Endothelial cell of umbilical vein (primary cell): ENCODE measurements around the gene ASAP2. TPM values are rescaled to one million over a fixed set of nuclear protein-coding genes. Genes with fewer than 3 reads are reported as not detected.

Experiments used
- BruUV-seq: library from RNA; stranded (reverse); fragments of 400-500 nt; replicated peaks from 2 replicates; lab custom pipeline; 2021; lab: Mats Ljungman, UMichigan
- CTCF ChIA-PET: fragments of 300-600, 350-600 bp; sonication (Branson Sonifier 250); formaldehyde crosslinking; loops from one replicate; lab custom pipeline; 2021; ENCODE audit warnings: antibody characterized with exemption, inconsistent platforms; lab: Charles Lee
- POLR2A ChIA-PET: fragments of 300-600, 350-600 bp; sonication (Branson Sonifier 250); formaldehyde crosslinking; loops from one replicate; lab custom pipeline; 2021; ENCODE audit warnings: antibody characterized with exemption, inconsistent platforms; lab: Charles Lee
- DNase-seq: peaks from one replicate; pipeline ENCODE4 v3.0.0-alpha.2; 2011; ENCODE audit warnings: low read depth, low spot score
- FAIRE-seq: peaks from 2 replicates; lab custom pipeline; 2011; peaks lifted over from hg19 to GRCh38; lab: Jason Lieb, UNC
- H2AFZ ChIP-seq: 2 replicates; pipeline ENCODE4 v1.6.0; 2012; ENCODE audit warnings: low read depth, low read length, control low read depth, inconsistent platforms
- H3K27ac ChIP-seq: 2 replicates; pipeline ENCODE4 v1.5.1; 2011; ENCODE audit warnings: low read depth, mild to moderate bottlenecking, control low read depth, low read length, moderate library complexity; ENCODE audit not compliant: insufficient read depth
- H3K27me3 ChIP-seq, 2 experiments: 2 replicates each; pipeline versions ENCODE4 v1.6.0 to v1.6.1; 2011; ENCODE audit warnings: low read length in 2 of 2, mixed read lengths in 1 of 2; ENCODE audit not compliant: control insufficient read depth in 2 of 2, insufficient read depth in 2 of 2
- H3K36me3 ChIP-seq, 2 experiments: 2 replicates in 1 of 2; 3 replicates in 1 of 2; pipeline ENCODE4 v1.5.1; 2011; ENCODE audit warnings: low read length in 2 of 2, mild to moderate bottlenecking in 1 of 2, moderate library complexity in 1 of 2; ENCODE audit not compliant: control insufficient read depth in 2 of 2, insufficient read depth in 2 of 2; ENCODE audit errors: extremely low read depth in 1 of 2
- H3K4me1 ChIP-seq: 3 replicates; pipeline ENCODE4 v1.5.1; 2011; ENCODE audit warnings: mild to moderate bottlenecking, low read length; ENCODE audit not compliant: control insufficient read depth, insufficient read depth; ENCODE audit errors: extremely low read depth
- H3K4me2 ChIP-seq: 2 replicates; pipeline ENCODE4 v1.6.1; 2011; ENCODE audit warnings: low read length, control low read depth, mixed read lengths; ENCODE audit not compliant: insufficient read depth
- H3K4me3 ChIP-seq, 3 experiments: fragments of 200-600 bp in 1 of 3; sonication (generic), shearing (Covaris generic) in 1 of 3; replicated peaks in 1 of 3; 2 replicates each; pipeline ENCODE4 v1.5.1; 2011 to 2016; ENCODE audit warnings: control low read depth in 3 of 3, low read length in 3 of 3, mild to moderate bottlenecking in 2 of 3, inconsistent platforms in 1 of 3, low read depth in 1 of 3, moderate library complexity in 1 of 3; ENCODE audit not compliant: insufficient read depth in 1 of 3
- H3K79me2 ChIP-seq: 2 replicates; pipeline ENCODE4 v1.6.0; 2012; ENCODE audit warnings: low read length, inconsistent platforms; ENCODE audit not compliant: control insufficient read depth, insufficient read depth
- H3K9ac ChIP-seq: replicated peaks from 2 replicates; pipeline ENCODE3; 2011; ENCODE audit warnings: low read length, control low read depth; ENCODE audit not compliant: insufficient read depth; ENCODE audit errors: extremely low read depth
- H3K9me1 ChIP-seq: replicated peaks from 3 replicates; pipeline ENCODE4 v1.6.0; 2011; ENCODE audit warnings: mild to moderate bottlenecking, low read length; ENCODE audit not compliant: control insufficient read depth, insufficient read depth; ENCODE audit errors: extremely low read depth
- H3K9me3 ChIP-seq: replicated peaks from 2 replicates; pipeline ENCODE4 v1.5.1; 2012; ENCODE audit warnings: low read length, inconsistent platforms; ENCODE audit not compliant: control insufficient read depth, insufficient read depth
- H4K20me1 ChIP-seq: replicated peaks from 2 replicates; pipeline ENCODE3; 2011; ENCODE audit warnings: mild to moderate bottlenecking, low read length; ENCODE audit not compliant: control insufficient read depth, insufficient read depth; ENCODE audit errors: extremely low read depth
- EZH2 ChIP-seq: IDR thresholded peaks from 2 replicates; pipeline ENCODE4 v1.6.1; 2012; ENCODE audit warnings: borderline replicate concordance, low read depth, mild to moderate bottlenecking, moderate library complexity, low read length, inconsistent platforms; ENCODE audit not compliant: severe bottlenecking
- FOS ChIP-seq: IDR thresholded peaks from 2 replicates; pipeline ENCODE4 v1.6.1; 2011; ENCODE audit warnings: mild to moderate bottlenecking, low read length, moderate library complexity, borderline replicate concordance; ENCODE audit not compliant: insufficient read depth
- GATA2 ChIP-seq: IDR thresholded peaks from 2 replicates; pipeline ENCODE4 v1.7.0; 2011; ENCODE audit warnings: low read depth, mild to moderate bottlenecking, moderate library complexity, mixed read lengths, low read length; ENCODE audit not compliant: insufficient read length, insufficient read depth
- JUN ChIP-seq: IDR thresholded peaks from 2 replicates; pipeline ENCODE4 v1.6.1; 2011; ENCODE audit warnings: borderline replicate concordance, low read depth; ENCODE audit not compliant: insufficient read length, insufficient read depth
- MYC ChIP-seq: IDR thresholded peaks from one replicate; pipeline ENCODE4 v1.6.1; 2011; ENCODE audit warnings: mild to moderate bottlenecking, low read depth, low read length
- POLR2A ChIP-seq: IDR thresholded peaks from 2 replicates; pipeline ENCODE4 v1.6.1; 2012; ENCODE audit warnings: low read depth, mild to moderate bottlenecking, control low read depth, low read length
- POLR2AphosphoS5 ChIP-seq: IDR thresholded peaks from 2 replicates; pipeline ENCODE4 v1.6.1; 2012; ENCODE audit warnings: low read depth, mild to moderate bottlenecking, control low read depth, low read length, moderate library complexity; ENCODE audit not compliant: insufficient read depth
- dilution Hi-C: fragments of 300-500 bp; cut with MboI; formaldehyde crosslinking; loops from one replicate; pipeline ENCODE4 v1.15.0; 2019; ENCODE audit warnings: low sequenced_read_pairs; ENCODE audit not compliant: extremely low pct_ligation_motif_present
- intact Hi-C: fragments of 100-400 bp; cut with micrococcal nuclease; formaldehyde crosslinking; loops from one replicate; pipeline ENCODE4 v1.10.0; 2022
- polyA plus RNA-seq, 4 experiments: library from polyadenylated mRNA; depleted of rRNA in 3 of 4; stranded (reverse) in 3 of 4; unstranded in 1 of 4; fragments of >200 nt; gene quantifications; 2 replicates each; pipeline versions ENCODE4 v1.2.1 to v1.2.3, GENCODE V29; 2011 to 2012; ENCODE audit warnings: missing spikeins in 1 of 4
- total RNA-seq: library from RNA; stranded (reverse); gene quantifications from 2 replicates; pipeline ENCODE4 v1.2.3, GENCODE V29; 2021
- TF ChIP-seq, protein P1 (sequence below): IDR thresholded peaks from 2 replicates; pipeline ENCODE4 v1.6.1; 2011; ENCODE audit not compliant: insufficient read depth, insufficient read length
- TF ChIP-seq, protein P2 (sequence below), 2 donors: IDR thresholded peaks; 1 replicate in 1 of 2; 2 replicates in 1 of 2; pipeline ENCODE4 v1.5.1; 2011; ENCODE audit warnings: low read length in 2 of 2, mild to moderate bottlenecking in 2 of 2, moderate library complexity in 2 of 2, control low read depth in 1 of 2, inconsistent platforms in 1 of 2, low read depth in 1 of 2; ENCODE audit not compliant: insufficient read depth in 1 of 2; ENCODE audit errors: extremely low read depth in 1 of 2

ASAP2 gene
- total and polyA plus RNA-seq, 2 donors (not counting 3 experiments of a cell fraction or from before 2014, with no cell fraction given): 31.1 to 79.2 TPM

DNA sequence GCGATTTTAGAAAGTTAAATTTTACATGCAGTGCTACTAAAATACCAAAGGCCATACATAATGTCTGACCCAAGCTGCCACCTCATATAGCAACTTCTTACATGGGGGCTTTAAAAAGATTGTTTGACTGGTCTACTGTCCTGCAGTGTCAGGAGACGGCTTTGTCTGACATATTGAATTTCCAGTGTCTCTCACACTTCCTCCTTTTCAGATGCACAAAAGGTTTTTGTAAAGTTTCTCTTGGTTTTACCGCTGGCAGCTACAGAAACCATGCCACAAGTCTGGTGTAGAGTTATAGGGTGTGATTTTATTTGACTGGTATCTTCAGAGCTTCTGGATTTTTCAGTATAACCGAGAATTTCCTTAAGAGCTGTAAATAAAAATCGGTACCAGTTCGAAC, 1.1 kb upstream of the ASAP2 start:
- FAIRE-seq: no peak
- no TSS peak for BruUV-seq
- POLR2A ChIA-PET: no interaction called here
- H2AFZ ChIP-seq: no peak overlapping the region
- CTCF ChIA-PET: interaction anchor here (0.7 to 5.6 kb wide), 20 partner anchors 10 to 129 kb away, joined by 3 to 59 read pairs (median 4); no protein-coding TSS in a partner anchor
- H4K20me1 ChIP-seq: no peaks in the 10 kb centered on the region
- intact Hi-C loops (loop anchor here (1.0 to 5.0 kb wide), 2 partner anchors 123 to 217 kb away; partner anchors contain the start of genes CPSF3 and ITGB1BP1), dilution Hi-C loops (no loop called here)
- no peaks in the 10 kb centered on the region for H3K9me1 ChIP-seq
- peak overlapping the region; percentile 76 for H3K4me2 ChIP-seq
- no peak overlapping the region for H3K9ac ChIP-seq
- no peak for TF ChIP-seq GATA2
- TF ChIP-seq MYC: no peak
- H3K4me1 ChIP-seq: peaks cover 36% of the 10 kb centered on the region
- H3K27me3 ChIP-seq: no peaks in the 10 kb centered on the region
- no peaks in the 10 kb centered on the region for H3K9me3 ChIP-seq
- H3K36me3 ChIP-seq: no peaks in the 10 kb centered on the region
- no peak for DNase-seq
- no peak overlapping the region for H3K27ac ChIP-seq
- no peak overlapping the region for H3K4me3 ChIP-seq
- peaks cover 36% of the 10 kb centered on the region for H3K79me2 ChIP-seq

DNA sequence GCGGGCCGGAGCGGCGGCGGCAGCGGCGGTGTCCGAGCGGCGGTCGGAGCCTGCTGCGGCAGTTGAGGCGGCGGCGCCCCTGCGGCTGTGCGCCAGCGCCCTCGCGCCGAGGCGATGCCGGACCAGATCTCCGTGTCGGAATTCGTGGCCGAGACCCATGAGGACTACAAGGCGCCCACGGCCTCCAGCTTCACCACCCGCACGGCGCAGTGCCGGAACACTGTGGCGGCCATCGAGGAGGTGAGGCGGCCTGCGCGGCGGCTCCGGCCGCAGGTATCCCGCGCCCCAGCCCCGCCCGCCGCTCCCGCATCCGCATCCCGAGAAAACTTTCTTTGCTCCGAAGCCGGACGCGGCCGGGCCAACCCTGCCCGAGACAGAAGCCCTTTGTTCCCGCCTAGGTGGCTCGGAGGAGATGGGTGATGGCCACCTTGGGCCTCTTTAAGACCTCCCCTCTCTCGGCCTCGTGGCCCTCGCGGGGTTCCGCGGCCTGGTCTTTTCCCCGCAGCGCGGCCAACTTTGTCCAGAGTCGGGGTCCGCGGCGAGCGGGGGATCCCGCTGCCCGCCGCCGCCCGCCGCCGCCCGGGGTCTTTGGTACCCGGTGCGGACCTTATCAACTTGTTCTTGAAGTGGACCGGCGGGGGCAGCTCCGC, 504 bp downstream of the ASAP2 start:
- ChIA-PET CTCF (interaction anchor here (0.9 to 5.6 kb wide), 9 partner anchors 14 to 127 kb away, joined by 3 to 59 read pairs (median 6); no protein-coding TSS in a partner anchor), POLR2A (interaction anchor here (0.8 to 1.0 kb wide), 2 partner anchors 28 to 44 kb away, joined by 3 read pairs; no protein-coding TSS in a partner anchor)
- TF ChIP-seq, protein P1, sequence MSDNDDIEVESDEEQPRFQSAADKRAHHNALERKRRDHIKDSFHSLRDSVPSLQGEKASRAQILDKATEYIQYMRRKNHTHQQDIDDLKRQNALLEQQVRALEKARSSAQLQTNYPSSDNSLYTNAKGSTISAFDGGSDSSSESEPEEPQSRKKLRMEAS: no peak
- TF ChIP-seq POLR2AphosphoS5 (no peak), GATA2 (no peak), MYC (no peak), JUN (no peak), FOS (no peak), POLR2A (no peak), EZH2 (no peak)
- TF ChIP-seq, protein P2, sequence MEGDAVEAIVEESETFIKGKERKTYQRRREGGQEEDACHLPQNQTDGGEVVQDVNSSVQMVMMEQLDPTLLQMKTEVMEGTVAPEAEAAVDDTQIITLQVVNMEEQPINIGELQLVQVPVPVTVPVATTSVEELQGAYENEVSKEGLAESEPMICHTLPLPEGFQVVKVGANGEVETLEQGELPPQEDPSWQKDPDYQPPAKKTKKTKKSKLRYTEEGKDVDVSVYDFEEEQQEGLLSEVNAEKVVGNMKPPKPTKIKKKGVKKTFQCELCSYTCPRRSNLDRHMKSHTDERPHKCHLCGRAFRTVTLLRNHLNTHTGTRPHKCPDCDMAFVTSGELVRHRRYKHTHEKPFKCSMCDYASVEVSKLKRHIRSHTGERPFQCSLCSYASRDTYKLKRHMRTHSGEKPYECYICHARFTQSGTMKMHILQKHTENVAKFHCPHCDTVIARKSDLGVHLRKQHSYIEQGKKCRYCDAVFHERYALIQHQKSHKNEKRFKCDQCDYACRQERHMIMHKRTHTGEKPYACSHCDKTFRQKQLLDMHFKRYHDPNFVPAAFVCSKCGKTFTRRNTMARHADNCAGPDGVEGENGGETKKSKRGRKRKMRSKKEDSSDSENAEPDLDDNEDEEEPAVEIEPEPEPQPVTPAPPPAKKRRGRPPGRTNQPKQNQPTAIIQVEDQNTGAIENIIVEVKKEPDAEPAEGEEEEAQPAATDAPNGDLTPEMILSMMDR (IDR thresholded peaks at IDR 0.05; ENCODE audit: extremely low read depth in 1 of 2, insufficient read depth in 1 of 2, low read depth in 1 of 2, low read length in 2 of 2): no peak
- FAIRE-seq: no peak
- dilution Hi-C loops: no loop called here
- DNase-seq: peak; percentile 27
- peak overlapping the region; percentile 91 for H3K9ac ChIP-seq
- H3K4me1 ChIP-seq: peaks cover 31% of the 10 kb centered on the region
- H3K27ac ChIP-seq: peak overlapping the region; percentile 81
- H3K9me3 ChIP-seq: no peaks in the 10 kb centered on the region
- no peaks in the 10 kb centered on the region for H3K27me3 ChIP-seq
- H3K9me1 ChIP-seq: no peaks in the 10 kb centered on the region
- H3K36me3 ChIP-seq: no peaks in the 10 kb centered on the region
- intact Hi-C loops: loop anchor here (1.0 to 5.0 kb wide), 7 partner anchors 27 to 215 kb away; partner anchors contain the start of genes CPSF3 and ITGB1BP1
- BruUV-seq: no TSS peak
- H4K20me1 ChIP-seq: no peaks in the 10 kb centered on the region
- no peak overlapping the region for H2AFZ ChIP-seq
- peak overlapping the region; percentile 61 to 91 (median 72) for H3K4me3 ChIP-seq
- H3K79me2 ChIP-seq: peaks cover 52% of the 10 kb centered on the region
- H3K4me2 ChIP-seq: no peak overlapping the region
